Neutrophil (primary cell): ENCODE results near the gene ZBTB38.

Experiments used
- H3K27ac ChIP-seq: fragments of 200-600 bp; sonication (generic); 2 replicates; pipeline ENCODE4 v1.5.1; 2016; ENCODE audit warnings: mild to moderate bottlenecking, moderate library complexity
- H3K27me3 ChIP-seq: fragments of 200-600 bp; sonication (generic); 2 replicates; pipeline ENCODE4 v1.6.0; 2016; ENCODE audit warnings: mild to moderate bottlenecking
- H3K36me3 ChIP-seq: fragments of 200-600 bp; sonication (generic); 2 replicates; pipeline ENCODE4 v1.5.1; 2017
- H3K4me1 ChIP-seq, 2 experiments: fragments of 200-600 bp in 1 of 2; sonication (generic) in 1 of 2; 1 replicate in 1 of 2; 2 replicates in 1 of 2; pipeline versions ENCODE4 v1.5.1 to v1.6.1; 2013 to 2016; ENCODE audit warnings: low read depth in 1 of 2, low read length in 1 of 2, mild to moderate bottlenecking in 1 of 2, moderate library complexity in 1 of 2; ENCODE audit not compliant: control insufficient read depth in 1 of 2, insufficient read depth in 1 of 2
- H3K4me3 ChIP-seq, 2 experiments: fragments of 200-600 bp in 1 of 2; sonication (generic) in 1 of 2; 1 replicate in 1 of 2; 2 replicates in 1 of 2; pipeline ENCODE4 v1.5.1; 2013 to 2016; ENCODE audit warnings: low read depth in 1 of 2, low read length in 1 of 2, mild to moderate bottlenecking in 1 of 2, moderate library complexity in 1 of 2
- H3K9me3 ChIP-seq: fragments of 200-600 bp; sonication (generic); 2 replicates; pipeline ENCODE4 v1.5.1; 2016
- TF ChIP-seq, protein P1 (sequence below): fragments of 200-600 bp; sonication (generic); IDR thresholded peaks from 2 replicates; pipeline ENCODE4 v1.5.1; 2016; ENCODE audit warnings: antibody characterized with exemption

Gene ZBTB38

DNA sequence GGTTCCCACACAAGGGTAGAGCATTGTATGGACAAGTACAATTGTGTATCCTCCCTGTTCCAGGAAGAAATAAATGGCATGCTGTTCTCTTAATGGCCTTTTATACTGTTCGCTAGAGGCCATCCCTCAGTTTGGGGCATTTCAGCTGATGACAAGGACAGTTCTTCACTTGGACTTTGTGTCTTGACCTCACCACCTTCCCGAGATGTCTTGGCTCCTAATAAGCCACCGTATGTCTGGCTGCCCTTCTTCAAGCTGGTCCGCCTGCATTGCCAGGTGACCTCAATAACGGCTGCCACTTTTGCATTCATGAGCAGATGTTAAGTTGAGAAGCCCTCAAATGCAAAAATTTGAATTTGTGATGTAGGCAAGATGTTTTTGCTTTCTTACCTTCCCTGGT lies 24.1 kb downstream of the ZBTB38 start:
- Histone ChIP-seq H3K4me3 (no peak overlapping the region), H3K27me3 (no peaks in the 10 kb centered on the region), H3K4me1 (peaks cover 0 to 4% of the 10 kb centered on the region in 2 experiments), H3K36me3 (no peaks in the 10 kb centered on the region), H3K27ac (no peak overlapping the region), H3K9me3 (no peaks in the 10 kb centered on the region)
- TF ChIP-seq, protein P1, sequence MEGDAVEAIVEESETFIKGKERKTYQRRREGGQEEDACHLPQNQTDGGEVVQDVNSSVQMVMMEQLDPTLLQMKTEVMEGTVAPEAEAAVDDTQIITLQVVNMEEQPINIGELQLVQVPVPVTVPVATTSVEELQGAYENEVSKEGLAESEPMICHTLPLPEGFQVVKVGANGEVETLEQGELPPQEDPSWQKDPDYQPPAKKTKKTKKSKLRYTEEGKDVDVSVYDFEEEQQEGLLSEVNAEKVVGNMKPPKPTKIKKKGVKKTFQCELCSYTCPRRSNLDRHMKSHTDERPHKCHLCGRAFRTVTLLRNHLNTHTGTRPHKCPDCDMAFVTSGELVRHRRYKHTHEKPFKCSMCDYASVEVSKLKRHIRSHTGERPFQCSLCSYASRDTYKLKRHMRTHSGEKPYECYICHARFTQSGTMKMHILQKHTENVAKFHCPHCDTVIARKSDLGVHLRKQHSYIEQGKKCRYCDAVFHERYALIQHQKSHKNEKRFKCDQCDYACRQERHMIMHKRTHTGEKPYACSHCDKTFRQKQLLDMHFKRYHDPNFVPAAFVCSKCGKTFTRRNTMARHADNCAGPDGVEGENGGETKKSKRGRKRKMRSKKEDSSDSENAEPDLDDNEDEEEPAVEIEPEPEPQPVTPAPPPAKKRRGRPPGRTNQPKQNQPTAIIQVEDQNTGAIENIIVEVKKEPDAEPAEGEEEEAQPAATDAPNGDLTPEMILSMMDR, result no peak

DNA sequence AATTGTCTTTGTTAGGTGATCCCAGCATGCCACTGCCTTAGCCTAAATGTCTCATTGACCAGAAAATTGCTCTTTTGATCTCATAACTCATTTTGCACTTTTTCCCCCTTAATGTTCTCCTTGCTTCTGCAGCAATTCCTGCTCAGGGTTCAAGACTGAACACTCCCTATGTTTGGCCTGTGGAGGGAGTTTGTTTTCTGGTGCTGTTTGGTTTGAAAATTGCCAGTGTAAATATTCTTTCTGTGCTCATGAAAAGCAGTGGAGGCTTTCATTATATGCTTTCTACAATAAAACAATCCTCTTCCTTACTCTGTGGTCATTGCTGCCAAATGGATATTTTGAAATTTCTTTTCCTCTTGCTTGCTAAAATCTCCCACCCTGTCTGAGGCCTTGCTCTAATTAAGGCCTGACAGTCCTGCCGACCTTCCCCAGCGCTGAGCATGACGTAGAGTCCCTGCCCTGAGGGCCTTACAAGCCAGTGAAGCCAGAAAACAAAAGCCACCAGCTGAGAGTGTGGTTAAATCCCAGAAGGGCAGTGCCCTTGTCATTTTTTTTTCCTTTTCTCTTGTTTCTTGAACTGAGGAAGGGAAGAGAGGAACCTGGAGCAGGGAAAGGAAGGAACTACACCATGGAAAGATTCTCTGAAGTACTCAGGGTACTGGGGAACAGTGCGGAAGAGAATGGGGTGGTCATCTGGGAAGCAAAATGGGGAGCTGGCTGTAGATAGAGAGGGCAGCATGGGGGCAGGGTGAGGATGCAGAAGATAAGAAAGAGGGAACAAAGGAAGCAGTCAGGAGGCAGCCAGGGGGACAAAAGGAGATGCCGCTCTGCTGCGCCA lies 24.8 kb downstream of the ZBTB38 start:
- no peaks in the 10 kb centered on the region for H3K9me3 ChIP-seq
- H3K4me1 ChIP-seq, result peaks cover 0 to 4% of the 10 kb centered on the region in 2 experiments
- H3K4me3 ChIP-seq, result no peak overlapping the region
- H3K27ac ChIP-seq, result no peak overlapping the region
- TF ChIP-seq, protein P1, result no peak
- no peaks in the 10 kb centered on the region for H3K36me3 ChIP-seq
- H3K27me3 ChIP-seq, result no peaks in the 10 kb centered on the region

DNA sequence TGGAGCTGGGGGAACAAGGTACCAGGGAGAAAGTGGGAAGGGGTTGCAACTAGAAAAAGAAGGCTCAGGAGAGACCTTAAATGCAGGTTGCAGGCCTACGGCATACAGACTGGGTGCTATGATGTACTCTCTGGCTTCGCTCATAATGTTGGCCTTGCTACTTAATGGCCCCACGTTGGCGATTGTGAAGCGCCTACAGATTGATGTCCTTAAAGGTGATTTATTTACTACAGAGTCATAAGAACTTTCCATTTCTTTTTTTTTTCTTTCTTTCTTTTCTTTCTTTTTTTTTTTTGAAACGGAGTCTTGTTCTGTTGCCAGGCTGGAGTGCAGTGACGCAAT lies 25.4 kb downstream of the ZBTB38 start:
- no peaks in the 10 kb centered on the region for H3K27me3 ChIP-seq
- no peak overlapping the region for H3K27ac ChIP-seq
- TF ChIP-seq, protein P1, result no peak
- H3K4me3 ChIP-seq, result no peak overlapping the region
- peaks cover 0 to 4% of the 10 kb centered on the region in 2 experiments for H3K4me1 ChIP-seq
- H3K36me3 ChIP-seq, result no peaks in the 10 kb centered on the region
- H3K9me3 ChIP-seq, result no peaks in the 10 kb centered on the region

DNA sequence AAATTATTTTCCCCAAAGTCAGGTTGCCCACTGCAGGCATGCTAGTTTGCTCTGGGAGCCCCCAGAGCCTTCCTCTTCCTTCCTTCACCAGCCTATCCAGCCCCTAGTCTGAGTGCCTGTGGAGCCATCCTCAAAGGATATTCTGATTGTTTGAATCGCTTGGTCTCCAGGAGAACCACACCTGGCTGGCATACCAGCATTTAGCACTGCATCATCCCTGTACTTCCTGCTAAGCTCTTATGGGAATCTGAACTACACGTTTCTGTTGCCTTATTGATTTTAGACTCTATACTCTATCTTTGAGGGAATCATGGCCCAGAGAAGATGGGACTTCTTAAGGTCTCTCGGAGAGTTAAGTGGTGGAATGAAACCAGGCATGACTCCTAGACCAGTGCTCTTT lies 26.3 kb downstream of the ZBTB38 start:
- Histone ChIP-seq H3K4me1 (peaks cover 0 to 4% of the 10 kb centered on the region in 2 experiments), H3K27ac (no peak overlapping the region), H3K9me3 (no peaks in the 10 kb centered on the region), H3K36me3 (no peaks in the 10 kb centered on the region), H3K27me3 (no peaks in the 10 kb centered on the region), H3K4me3 (no peak overlapping the region)
- TF ChIP-seq, protein P1, result no peak

DNA sequence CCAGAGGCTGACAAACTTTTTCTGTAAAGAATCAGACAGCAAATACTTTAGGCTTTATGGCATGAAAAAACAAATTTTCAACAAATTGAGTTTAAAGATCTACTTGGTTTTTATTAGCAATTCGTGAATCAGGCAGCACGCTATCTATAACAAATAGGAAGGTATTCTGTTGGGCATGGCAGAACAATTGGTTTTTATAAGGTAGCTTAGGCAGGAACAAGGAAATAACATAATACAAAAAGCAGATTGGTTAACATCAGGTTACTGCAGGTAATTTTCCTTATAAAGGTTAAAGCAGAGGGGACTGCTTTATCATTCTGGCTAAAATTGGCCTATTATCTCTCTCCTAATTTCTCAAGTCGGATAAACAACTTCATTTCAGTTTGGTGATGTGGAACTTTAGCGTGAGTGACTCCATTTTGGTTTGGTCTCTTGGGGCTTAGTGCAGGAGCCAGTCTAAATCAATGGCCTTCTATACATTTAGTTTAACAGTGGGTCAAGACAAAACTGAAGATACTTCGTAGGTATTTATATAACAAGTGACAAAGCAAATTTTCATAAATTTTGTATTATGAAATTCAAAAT lies 26.8 kb downstream of the ZBTB38 start:
- no peaks in the 10 kb centered on the region for H3K9me3 ChIP-seq
- TF ChIP-seq, protein P1, result no peak
- H3K27ac ChIP-seq, result no peak overlapping the region
- peaks cover 2 to 6% of the 10 kb centered on the region in 2 experiments for H3K4me1 ChIP-seq
- no peak overlapping the region for H3K4me3 ChIP-seq
- H3K36me3 ChIP-seq, result no peaks in the 10 kb centered on the region
- no peaks in the 10 kb centered on the region for H3K27me3 ChIP-seq
